Lower lobe of right lung (tissue), 2 donors: ENCODE data around the gene ZNF532. TPM values are rescaled to one million over a fixed set of nuclear protein-coding genes. Genes with fewer than 3 reads are reported as not detected.
A peak's percentile ranks its signal among the peaks of the same experiment; 100 is the strongest.
"Not testable (repeated sequence)": the region's sequence is repeated elsewhere in the genome, so short reads cannot be mapped to it uniquely, and the experiment has no call there.

Experiments used
- ATAC-seq, 2 donors: fragments of 200-7000 bp; cut with Tn5 transposase; one replicate each; pipeline ENCODE4 v1.9.1; 2020 to 2022; ENCODE audit warnings: mild to moderate bottlenecking in 2 of 2, moderate library complexity in 2 of 2
- DNase-seq: peaks from one replicate; pipeline ENCODE4 v3.0.0-alpha.2; 2020
- H3K27ac ChIP-seq: fragments of 200-600 bp; one replicate; pipeline ENCODE4 v1.8.0; 2022
- H3K27me3 ChIP-seq: fragments of 200-600 bp; one replicate; pipeline ENCODE4 v1.8.0; 2022; ENCODE audit warnings: low read depth
- H3K36me3 ChIP-seq: fragments of 200-600 bp; one replicate; pipeline ENCODE4 v1.8.0; 2022; ENCODE audit warnings: mild to moderate bottlenecking
- H3K4me1 ChIP-seq: fragments of 200-600 bp; one replicate; pipeline ENCODE4 v1.8.0; 2022
- H3K4me3 ChIP-seq: fragments of 200-600 bp; one replicate; pipeline ENCODE4 v1.8.0; 2022; ENCODE audit warnings: mild to moderate bottlenecking
- H3K9me3 ChIP-seq: fragments of 200-600 bp; one replicate; pipeline ENCODE4 v1.8.0; 2022
- intact Hi-C: fragments of 100-400 bp; cut with DNase I; formaldehyde crosslinking; loops from one replicate; pipeline ENCODE4 v1.11.0; 2022
- total RNA-seq: library from RNA; stranded (reverse); fragmentation: NEBNext Ultra II Directional; extraction: Animal tissue kit (Norgen Biotek cat#: 25700); gene quantifications from one replicate; pipeline ENCODE4 v1.2.1, GENCODE V29; 2021
- TF ChIP-seq, protein P1 (sequence below): fragments of 200-600 bp; IDR thresholded peaks from one replicate; pipeline ENCODE4 v1.8.0; 2022; ENCODE audit warnings: antibody characterized with exemption, mild to moderate bottlenecking
- donor health status: DM: no; HTN: yes; CAD: no; lungs with severe emphysema.

The ZNF532 gene
- total RNA-seq, 1 donor from 2014 or later = 54.0 TPM

- Histone ChIP-seq H3K27me3 (no peaks in the 10 kb centered on the region), H3K9me3 (no peaks in the 10 kb centered on the region), H3K36me3 (peaks cover 4% of the 10 kb centered on the region), H3K4me1 (peaks cover 22% of the 10 kb centered on the region), H3K27ac (no peak overlapping the region), H3K4me3 (no peak overlapping the region)
- ATAC-seq = no peak
- intact Hi-C loops = no loop called here
- TF ChIP-seq, protein P1, sequence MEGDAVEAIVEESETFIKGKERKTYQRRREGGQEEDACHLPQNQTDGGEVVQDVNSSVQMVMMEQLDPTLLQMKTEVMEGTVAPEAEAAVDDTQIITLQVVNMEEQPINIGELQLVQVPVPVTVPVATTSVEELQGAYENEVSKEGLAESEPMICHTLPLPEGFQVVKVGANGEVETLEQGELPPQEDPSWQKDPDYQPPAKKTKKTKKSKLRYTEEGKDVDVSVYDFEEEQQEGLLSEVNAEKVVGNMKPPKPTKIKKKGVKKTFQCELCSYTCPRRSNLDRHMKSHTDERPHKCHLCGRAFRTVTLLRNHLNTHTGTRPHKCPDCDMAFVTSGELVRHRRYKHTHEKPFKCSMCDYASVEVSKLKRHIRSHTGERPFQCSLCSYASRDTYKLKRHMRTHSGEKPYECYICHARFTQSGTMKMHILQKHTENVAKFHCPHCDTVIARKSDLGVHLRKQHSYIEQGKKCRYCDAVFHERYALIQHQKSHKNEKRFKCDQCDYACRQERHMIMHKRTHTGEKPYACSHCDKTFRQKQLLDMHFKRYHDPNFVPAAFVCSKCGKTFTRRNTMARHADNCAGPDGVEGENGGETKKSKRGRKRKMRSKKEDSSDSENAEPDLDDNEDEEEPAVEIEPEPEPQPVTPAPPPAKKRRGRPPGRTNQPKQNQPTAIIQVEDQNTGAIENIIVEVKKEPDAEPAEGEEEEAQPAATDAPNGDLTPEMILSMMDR = no peak
- DNase-seq = no peak
Observed at GRCh38 chr18:58909521-58909920, 44.8 kb downstream of the ZNF532 start.

DNA sequence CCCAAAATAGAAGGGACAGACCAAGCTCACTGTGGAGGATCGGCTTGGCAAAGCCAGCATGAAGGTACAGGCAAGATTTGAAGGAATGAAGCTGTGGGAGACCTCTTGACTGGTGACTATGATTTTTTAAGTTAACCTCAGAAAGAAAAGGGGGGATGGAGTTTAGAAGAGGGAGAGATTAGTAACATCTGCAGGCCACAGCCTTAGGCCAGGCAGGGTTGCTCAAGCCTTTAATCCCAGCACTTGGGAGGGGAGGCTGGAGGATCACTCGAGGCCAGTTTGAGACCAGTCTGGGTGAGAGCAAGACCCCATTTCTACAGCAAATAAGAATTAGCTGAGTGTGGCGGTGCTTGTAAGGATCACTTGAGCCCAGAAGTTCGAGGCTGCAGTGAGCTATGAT, 46.6 kb downstream of the ZNF532 start:
- Histone ChIP-seq H3K36me3 (no peaks in the 10 kb centered on the region), H3K9me3 (no peaks in the 10 kb centered on the region), H3K4me3 (no peak overlapping the region), H3K27me3 (no peaks in the 10 kb centered on the region), H3K27ac (peak overlapping the region; percentile 47), H3K4me1 (peaks cover 23% of the 10 kb centered on the region)
- TF ChIP-seq, protein P1 = no peak
- no peak for ATAC-seq
- intact Hi-C loops = no loop called here
- DNase-seq = no peak

- H3K27me3 ChIP-seq = no peaks in the 10 kb centered on the region
- DNase-seq (no peak), ATAC-seq (peak; percentile 14 to 30)
- H3K27ac ChIP-seq = peak overlapping the region; percentile 47
- peaks cover 23% of the 10 kb centered on the region for H3K4me1 ChIP-seq
- H3K9me3 ChIP-seq = no peaks in the 10 kb centered on the region
- H3K4me3 ChIP-seq = no peak overlapping the region
- peaks cover under 1% of the 10 kb centered on the region for H3K36me3 ChIP-seq
- TF ChIP-seq, protein P1 = no peak
- intact Hi-C loops = no loop called here
Observed at GRCh38 chr18:58911766-58912165, 47.1 kb downstream of the ZNF532 start.

DNA sequence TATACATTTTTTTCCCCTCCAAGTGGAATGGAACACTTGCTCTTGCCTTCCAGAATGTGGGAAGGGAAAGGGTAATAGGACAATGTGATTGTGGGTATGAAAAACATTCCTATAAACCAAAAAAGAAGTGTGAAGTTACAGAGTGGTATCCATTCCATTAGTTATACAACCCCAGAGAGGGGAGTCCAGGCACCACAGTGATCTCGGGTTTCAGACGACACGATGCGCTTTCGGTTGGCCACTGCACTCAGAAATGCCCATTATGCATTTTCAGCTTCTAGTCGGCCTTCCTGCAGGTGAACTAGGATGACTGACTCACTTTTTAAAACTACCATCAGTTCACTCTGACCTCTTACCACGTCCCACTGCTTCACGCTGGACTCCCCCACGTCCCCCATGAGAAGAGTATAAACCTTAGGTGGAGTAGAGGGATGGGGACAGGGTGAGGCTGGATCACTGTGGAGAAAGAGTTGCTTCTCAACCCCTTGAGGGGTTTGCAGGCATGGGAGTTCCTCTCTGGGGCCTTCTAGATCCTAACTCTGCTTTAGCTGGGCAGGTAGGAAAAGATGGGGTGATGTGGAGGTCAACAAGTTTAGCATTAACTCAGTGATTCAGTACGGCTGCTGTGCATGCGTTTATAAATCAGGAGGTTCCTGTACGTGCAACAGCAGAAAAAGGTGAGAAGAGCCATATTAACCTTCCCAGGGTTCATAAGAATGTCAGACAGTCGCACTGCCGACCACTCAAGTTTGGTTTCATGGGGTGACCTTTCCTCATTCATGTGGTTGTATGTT, 50.5 kb downstream of the ZNF532 start:
- Histone ChIP-seq H3K27ac (peak overlapping the region; percentile 14), H3K36me3 (peaks cover 32% of the 10 kb centered on the region), H3K27me3 (no peaks in the 10 kb centered on the region), H3K4me1 (peaks cover 14% of the 10 kb centered on the region), H3K4me3 (no peak overlapping the region), H3K9me3 (no peaks in the 10 kb centered on the region)
- DNase-seq = no peak
- intact Hi-C loops = no loop called here
- TF ChIP-seq, protein P1 = no peak
- ATAC-seq = no peak

GRCh38 chr18:58915995-58916394, 51.3 kb downstream of the ZNF532 start:
- intact Hi-C loops = no loop called here
- Histone ChIP-seq H3K27ac (no peak overlapping the region), H3K36me3 (peaks cover 34% of the 10 kb centered on the region), H3K4me3 (no peak overlapping the region), H3K27me3 (no peaks in the 10 kb centered on the region), H3K4me1 (peaks cover 14% of the 10 kb centered on the region), H3K9me3 (no peaks in the 10 kb centered on the region)
- no peak for DNase-seq
- no peak for ATAC-seq
- TF ChIP-seq, protein P1 = no peak

DNA sequence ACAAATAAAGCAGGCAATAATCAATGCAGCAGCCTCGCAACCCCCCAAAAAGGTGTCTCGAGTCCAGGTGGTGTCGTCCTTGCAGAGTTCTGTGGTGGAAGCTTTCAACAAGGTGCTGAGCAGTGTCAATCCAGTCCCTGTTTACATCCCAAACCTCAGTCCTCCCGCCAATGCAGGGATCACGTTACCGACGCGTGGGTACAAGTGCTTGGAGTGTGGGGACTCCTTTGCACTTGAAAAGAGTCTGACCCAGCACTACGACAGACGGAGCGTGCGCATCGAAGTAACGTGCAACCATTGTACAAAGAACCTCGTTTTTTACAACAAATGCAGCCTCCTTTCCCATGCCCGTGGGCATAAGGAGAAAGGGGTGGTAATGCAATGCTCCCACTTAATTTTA, 55.3 kb downstream of the ZNF532 start:
- H3K36me3 ChIP-seq = peaks cover 34% of the 10 kb centered on the region
- H3K27me3 ChIP-seq, intact Hi-C loops: not testable (repeated sequence)

More for the DNA sequence above, 55.3 kb downstream of the ZNF532 start:
- not testable (repeated sequence) for H3K27ac ChIP-seq, H3K4me1 ChIP-seq, ATAC-seq, H3K9me3 ChIP-seq, H3K4me3 ChIP-seq, DNase-seq
